Activated T-helper 1 cell treated with anti-CD3 and anti-CD28 coated beads, Interleukin-12 subunit alpha, Interleukin-12 subunit beta, Interleukin-2, Interleukin-4 antibody, amounts not matched to agents 30 ng/mL and 10 ng/mL and 1 ng/mL, durations not matched to agents 14 hours and 24 hours and 36 hours (primary cell): ENCODE data around the gene ATF4. TPM values are rescaled to one million over a fixed set of nuclear protein-coding genes. Genes with fewer than 3 reads are reported as not detected.

Experiments
- DNase-seq: peaks from one replicate; pipeline ENCODE4 v3.0.0; 2021; ENCODE audit warnings: low spot score
- H3K27ac Mint-ChIP-seq: one replicate; pipeline ENCODE4 v1.8.0; 2021; ENCODE audit warnings: mild to moderate bottlenecking, mixed read lengths
- H3K27me3 Mint-ChIP-seq: one replicate; pipeline ENCODE4 v1.8.0; 2022; ENCODE audit warnings: mild to moderate bottlenecking, moderate library complexity, mixed read lengths; ENCODE audit not compliant: insufficient read depth
- H3K36me3 Mint-ChIP-seq: one replicate; pipeline ENCODE4 v1.8.0; 2021; ENCODE audit warnings: low read depth, mixed read lengths
- H3K4me1 Mint-ChIP-seq: one replicate; pipeline ENCODE4 v1.8.0; 2021; ENCODE audit warnings: low read depth, mixed read lengths
- H3K4me3 Mint-ChIP-seq: one replicate; pipeline ENCODE4 v1.8.0; 2021; ENCODE audit warnings: mild to moderate bottlenecking, moderate library complexity, mixed read lengths
- H3K9me3 Mint-ChIP-seq: one replicate; pipeline ENCODE4 v1.8.0; 2021; ENCODE audit warnings: mixed read lengths
- intact Hi-C: fragments of 100-400 bp; cut with micrococcal nuclease; formaldehyde crosslinking; loops from one replicate; pipeline ENCODE4 v1.15.1; 2024
- total RNA-seq: library from RNA; stranded (reverse); gene quantifications from 2 replicates; pipeline ENCODE4 v1.2.3, GENCODE V29; 2022

The ATF4 gene, protein sequence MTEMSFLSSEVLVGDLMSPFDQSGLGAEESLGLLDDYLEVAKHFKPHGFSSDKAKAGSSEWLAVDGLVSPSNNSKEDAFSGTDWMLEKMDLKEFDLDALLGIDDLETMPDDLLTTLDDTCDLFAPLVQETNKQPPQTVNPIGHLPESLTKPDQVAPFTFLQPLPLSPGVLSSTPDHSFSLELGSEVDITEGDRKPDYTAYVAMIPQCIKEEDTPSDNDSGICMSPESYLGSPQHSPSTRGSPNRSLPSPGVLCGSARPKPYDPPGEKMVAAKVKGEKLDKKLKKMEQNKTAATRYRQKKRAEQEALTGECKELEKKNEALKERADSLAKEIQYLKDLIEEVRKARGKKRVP
- 387 and 390 TPM in 2 replicates for total RNA-seq

DNA sequence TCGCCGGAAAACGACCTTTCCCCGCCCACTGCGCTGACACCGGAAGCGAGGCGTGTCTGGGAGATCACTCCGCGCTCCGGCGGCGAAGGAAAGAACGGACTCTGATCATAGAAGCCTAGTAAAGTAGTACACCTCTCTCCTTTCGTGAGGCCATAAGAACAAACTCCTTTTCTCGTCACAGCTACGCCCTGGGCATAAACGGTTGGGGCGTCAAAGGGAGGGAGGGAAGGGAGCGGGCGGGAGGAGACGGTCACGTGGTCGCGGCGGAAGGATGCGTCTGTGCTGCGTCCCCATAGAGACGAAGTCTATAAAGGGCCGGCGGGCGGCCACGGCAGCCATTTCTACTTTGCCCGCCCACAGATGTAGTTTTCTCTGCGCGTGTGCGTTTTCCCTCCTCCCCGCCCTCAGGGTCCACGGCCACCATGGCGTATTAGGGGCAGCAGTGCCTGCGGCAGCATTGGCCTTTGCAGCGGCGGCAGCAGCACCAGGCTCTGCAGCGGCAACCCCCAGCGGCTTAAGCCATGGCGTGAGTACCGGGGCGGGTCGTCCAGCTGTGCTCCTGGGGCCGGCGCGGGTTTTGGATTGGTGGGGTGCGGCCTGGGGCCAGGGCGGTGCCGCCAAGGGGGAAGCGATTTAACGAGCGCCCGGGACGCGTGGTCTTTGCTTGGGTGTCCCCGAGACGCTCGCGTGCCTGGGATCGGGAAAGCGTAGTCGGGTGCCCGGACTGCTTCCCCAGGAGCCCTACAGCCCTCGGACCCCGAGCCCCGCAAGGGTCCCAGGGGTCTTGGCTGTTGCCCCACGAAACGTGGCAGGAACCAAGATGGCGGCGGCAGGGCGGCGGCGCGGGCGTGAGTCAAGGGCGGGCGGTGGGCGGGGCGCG is at the start of gene ATF4:
TSS of gene ATF4 (plus strand) at position 337 of the 880 bp plus-strand sequence. CDS start 884 bp downstream, outside the sequence.
- peaks cover 60% of the 10 kb centered on the region for H3K4me1 Mint-ChIP-seq
- H3K36me3 Mint-ChIP-seq: peaks cover 56% of the 10 kb centered on the region
- H3K9me3 Mint-ChIP-seq: no peaks in the 10 kb centered on the region
- peak; percentile 83 for DNase-seq
- H3K4me3 Mint-ChIP-seq: peak within 1 kb of the TSS; percentile 97
- peaks cover 2% of the 10 kb centered on the region for H3K27me3 Mint-ChIP-seq
- H3K27ac Mint-ChIP-seq: peak within 1 kb of the TSS; percentile 100
- intact Hi-C loops: loop anchor here (1.0 to 5.0 kb wide), 7 partner anchors 12 to 1927 kb away; partner anchors contain the start of genes MIEF1, RPS19BP1, TAB1 and TNRC6B

DNA sequence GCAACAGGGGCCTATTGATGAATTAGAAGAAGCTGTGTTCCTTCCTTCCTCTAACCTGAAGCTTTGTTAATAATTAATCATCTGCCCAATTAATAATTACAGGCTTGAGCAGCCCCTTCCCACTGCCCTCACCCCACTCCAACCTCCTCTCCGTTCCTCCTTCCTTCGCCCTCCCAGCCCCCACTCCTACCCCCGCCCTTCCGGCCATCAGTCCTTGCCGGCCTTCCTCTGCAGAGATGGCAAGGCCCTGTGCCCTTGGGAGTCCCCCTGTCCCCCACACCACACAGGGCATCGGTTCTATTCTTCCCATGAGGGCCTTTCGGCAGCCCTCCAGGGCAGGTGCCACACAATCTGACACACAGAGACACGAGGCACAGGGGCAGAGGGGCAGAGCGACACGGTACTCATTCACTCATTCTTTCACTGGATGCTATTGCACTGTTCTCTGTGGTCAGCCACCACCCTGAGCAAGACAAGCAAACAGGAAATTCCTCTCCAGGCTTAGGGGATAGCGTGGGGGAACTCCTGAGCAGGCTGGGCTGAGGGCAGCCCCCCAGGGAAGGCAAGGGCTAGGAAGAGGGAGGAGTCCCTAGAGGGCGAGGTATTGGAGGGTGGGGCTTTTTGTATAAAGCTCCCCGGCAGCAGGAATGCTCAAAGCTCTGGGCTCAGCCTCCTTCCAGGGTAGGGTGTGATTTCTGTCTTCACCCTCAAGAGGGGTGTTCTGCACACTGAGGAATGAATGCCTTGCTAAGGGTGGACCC is 48.8 kb upstream of the ATF4 start:
- H3K27ac Mint-ChIP-seq: peak overlapping the region; percentile 67
- peak overlapping the region; percentile 52 for H3K4me3 Mint-ChIP-seq

DNA sequence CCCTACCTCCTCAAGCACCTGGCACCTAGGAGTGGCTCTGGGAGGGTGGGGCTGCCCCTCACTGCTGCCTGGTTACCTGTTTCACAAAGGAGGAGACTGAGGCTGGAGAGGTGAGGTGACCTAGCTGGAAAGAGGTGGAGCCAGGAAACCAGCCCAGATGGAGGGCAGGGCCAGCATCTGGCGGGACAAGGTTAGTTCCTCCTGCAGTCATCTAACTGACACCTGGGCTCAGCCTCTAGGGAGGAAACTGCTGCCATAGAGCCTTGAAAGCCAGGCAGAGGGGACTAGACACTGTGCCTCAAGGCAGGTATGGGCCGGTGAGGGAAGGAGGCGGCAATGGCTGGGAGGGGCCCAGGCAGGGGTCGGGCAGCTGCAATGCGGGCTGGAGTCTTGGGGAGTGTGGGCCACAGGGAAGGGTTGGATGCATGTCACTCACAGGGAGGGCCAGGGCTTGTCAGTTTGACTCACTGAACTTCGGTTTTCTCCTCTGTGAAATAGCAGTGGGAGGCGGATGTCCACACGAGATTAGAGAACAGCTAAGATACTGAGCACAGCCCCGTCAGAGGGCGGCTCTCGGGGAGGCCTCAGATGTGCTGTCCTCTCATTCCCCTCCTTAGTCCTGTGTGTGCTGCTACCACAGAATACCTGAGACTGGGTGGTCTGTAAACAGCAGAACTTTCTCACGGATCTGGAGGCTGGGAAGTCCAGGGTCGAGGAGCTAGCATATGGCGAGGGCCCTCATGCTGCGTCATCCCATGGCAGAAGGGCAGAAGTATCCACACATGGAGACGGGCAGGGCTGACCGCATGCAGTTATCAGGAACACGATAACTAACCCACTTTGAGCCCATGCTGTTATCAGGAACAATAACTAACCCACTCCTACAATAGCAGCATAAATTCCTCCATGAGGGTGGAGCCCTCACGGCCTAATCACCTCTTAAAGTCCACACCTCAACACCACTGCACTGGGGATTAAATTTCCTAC is 47.5 kb upstream of the ATF4 start:
- Mint-ChIP-seq H3K4me3 (no peak overlapping the region), H3K27ac (peak overlapping the region; percentile 16), H3K27me3 (no peaks in the 10 kb centered on the region), H3K9me3 (no peaks in the 10 kb centered on the region), H3K4me1 (peaks cover 19% of the 10 kb centered on the region), H3K36me3 (no peaks in the 10 kb centered on the region)
- intact Hi-C loops: no loop called here
- DNase-seq: no peak

More for the DNA sequence above, 48.8 kb upstream of the ATF4 start:
- Mint-ChIP-seq H3K36me3 (no peaks in the 10 kb centered on the region), H3K27me3 (no peaks in the 10 kb centered on the region), H3K9me3 (no peaks in the 10 kb centered on the region), H3K4me1 (peaks cover 28% of the 10 kb centered on the region)
- peak; percentile 27 for DNase-seq
- intact Hi-C loops: no loop called here

DNA sequence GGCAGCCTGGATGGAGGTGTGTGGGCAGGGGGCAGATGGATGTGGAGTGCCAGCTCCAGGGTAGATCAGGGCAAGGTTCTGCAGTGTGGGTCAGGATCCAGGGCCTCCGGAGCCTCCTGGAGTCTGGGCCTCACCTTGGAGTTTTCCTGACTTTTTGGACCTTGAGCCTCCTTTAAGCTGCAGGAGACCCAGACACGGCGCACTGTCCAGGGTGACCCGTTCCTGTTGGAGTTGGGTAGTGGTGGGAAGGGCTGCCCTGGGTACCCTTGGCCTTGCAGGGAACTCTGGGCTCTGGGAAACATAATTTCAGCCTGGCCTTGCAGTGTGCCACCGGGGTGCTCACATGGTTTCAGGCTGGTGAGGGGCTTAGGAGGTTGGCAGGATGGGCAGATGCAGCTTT is 46.5 kb upstream of the ATF4 start:
- no peaks in the 10 kb centered on the region for H3K27me3 Mint-ChIP-seq
- H3K27ac Mint-ChIP-seq: no peak overlapping the region
- no peak overlapping the region for H3K4me3 Mint-ChIP-seq
- H3K36me3 Mint-ChIP-seq: no peaks in the 10 kb centered on the region
- no peak for DNase-seq
- peaks cover 19% of the 10 kb centered on the region for H3K4me1 Mint-ChIP-seq
- no peaks in the 10 kb centered on the region for H3K9me3 Mint-ChIP-seq
- intact Hi-C loops: no loop called here

DNA sequence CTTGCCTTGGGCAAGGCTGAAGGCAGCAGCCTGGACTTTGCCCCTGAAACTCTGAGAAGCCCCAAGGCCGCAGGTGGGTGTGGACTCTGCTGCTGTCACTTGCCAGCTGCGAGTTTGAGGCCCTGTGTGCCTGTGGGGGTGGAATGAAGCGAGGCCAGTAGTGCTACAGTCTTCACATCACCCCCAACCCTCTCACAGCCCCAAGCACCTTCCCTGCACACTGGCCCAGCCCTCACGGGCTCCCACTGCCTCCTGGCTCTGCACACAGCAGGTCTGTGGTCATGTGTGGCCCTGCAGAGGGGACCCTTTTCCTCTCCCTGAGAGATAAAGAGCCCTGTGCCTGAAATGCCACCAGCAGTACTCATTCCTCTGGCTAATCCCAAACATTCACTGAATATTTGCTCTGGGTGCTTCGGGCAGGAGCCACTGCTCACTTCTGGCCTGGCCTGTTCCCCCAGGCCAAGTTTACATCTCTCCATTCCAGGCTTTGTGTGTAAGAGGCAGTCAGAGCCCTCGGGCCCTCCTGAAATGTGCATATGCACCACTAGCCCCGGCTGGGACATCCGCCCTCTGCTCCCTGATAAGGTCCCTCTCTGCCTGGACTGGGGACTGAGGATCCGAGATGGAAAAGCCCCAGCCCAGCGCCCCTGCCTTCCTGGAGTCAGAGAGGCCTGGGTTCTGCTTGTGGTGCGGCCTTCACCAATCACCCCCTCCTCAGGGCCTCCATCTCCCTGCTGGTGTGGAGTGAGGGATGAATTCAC is 45.8 kb upstream of the ATF4 start:
- H3K36me3 Mint-ChIP-seq: no peaks in the 10 kb centered on the region
- intact Hi-C loops: no loop called here
- H3K27ac Mint-ChIP-seq: no peak overlapping the region
- DNase-seq: no peak
- no peaks in the 10 kb centered on the region for H3K9me3 Mint-ChIP-seq
- H3K4me3 Mint-ChIP-seq: no peak overlapping the region
- H3K27me3 Mint-ChIP-seq: no peaks in the 10 kb centered on the region
- peaks cover 19% of the 10 kb centered on the region for H3K4me1 Mint-ChIP-seq

DNA sequence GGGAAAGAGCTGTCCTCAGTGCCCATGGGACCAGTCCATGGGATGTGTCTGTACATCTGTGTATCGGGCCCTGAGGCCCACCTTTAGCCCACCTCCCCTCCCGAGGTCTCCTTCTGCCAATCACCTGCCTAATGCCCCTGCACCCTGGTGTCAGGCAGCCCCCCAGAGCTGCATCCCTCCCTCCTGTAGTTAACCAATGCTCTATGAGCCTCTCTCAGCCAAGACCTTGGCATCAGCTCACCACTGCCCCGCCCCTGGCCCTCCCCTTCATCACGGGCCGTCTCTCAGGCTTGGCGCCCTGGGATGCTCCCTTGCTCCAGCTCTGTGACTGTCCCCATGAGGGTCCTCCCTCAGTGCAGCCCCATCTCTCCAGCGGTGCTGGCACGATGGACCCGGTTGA is 45.0 kb upstream of the ATF4 start:
- DNase-seq: no peak
- Mint-ChIP-seq H3K9me3 (no peaks in the 10 kb centered on the region), H3K36me3 (no peaks in the 10 kb centered on the region), H3K27ac (no peak overlapping the region), H3K4me3 (no peak overlapping the region), H3K4me1 (peaks cover 19% of the 10 kb centered on the region), H3K27me3 (no peaks in the 10 kb centered on the region)
- intact Hi-C loops: no loop called here

DNA sequence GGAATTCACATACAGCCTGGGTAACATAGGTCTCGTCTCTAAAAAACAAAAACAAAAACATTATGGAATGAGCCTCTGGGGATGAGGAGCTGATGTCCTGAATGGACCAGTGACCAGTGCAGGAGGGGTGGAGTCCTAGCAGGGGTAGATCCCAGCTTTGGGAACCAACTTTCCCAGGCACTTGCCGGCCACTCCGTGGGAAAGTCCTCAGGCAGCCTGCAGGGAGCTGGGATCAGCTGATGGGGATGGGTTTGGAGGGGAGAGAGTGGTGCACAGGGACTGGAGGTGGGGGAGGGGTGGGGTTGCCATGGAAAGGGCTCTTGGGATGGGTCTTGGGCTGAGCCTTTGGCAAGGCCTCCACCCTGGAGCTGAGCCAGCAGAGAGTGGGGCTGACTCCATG is 44.5 kb upstream of the ATF4 start:
- peaks cover 19% of the 10 kb centered on the region for H3K4me1 Mint-ChIP-seq
- H3K9me3 Mint-ChIP-seq: no peaks in the 10 kb centered on the region
- H3K27me3 Mint-ChIP-seq: peaks cover 3% of the 10 kb centered on the region
- no peak for DNase-seq
- H3K27ac Mint-ChIP-seq: no peak overlapping the region
- H3K4me3 Mint-ChIP-seq: no peak overlapping the region
- H3K36me3 Mint-ChIP-seq: no peaks in the 10 kb centered on the region
- intact Hi-C loops: no loop called here

DNA sequence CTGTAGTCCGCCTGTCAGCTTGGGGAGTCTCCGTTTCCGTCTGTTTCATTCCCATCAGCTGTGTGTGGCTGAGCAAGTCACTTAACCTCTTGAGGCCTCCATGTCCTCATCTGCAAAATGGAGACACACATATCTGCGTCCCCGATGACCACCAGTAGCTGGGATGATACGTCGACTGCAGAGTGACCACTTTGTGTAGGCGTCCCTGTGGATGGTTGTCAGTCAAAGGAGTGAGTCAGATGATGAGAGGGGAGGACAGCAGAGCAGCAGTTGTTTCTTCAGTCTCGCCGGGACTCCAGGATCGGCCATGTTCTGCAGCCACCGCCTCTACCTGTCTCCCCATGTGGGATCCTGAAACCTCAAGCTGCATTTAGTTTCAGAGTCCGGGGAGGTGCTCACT is 43.7 kb upstream of the ATF4 start:
- H3K27me3 Mint-ChIP-seq: peaks cover 3% of the 10 kb centered on the region
- H3K9me3 Mint-ChIP-seq: no peaks in the 10 kb centered on the region
- H3K4me3 Mint-ChIP-seq: no peak overlapping the region
- H3K36me3 Mint-ChIP-seq: no peaks in the 10 kb centered on the region
- H3K27ac Mint-ChIP-seq: no peak overlapping the region
- peaks cover 15% of the 10 kb centered on the region for H3K4me1 Mint-ChIP-seq
- no peak for DNase-seq
- intact Hi-C loops: no loop called here

DNA sequence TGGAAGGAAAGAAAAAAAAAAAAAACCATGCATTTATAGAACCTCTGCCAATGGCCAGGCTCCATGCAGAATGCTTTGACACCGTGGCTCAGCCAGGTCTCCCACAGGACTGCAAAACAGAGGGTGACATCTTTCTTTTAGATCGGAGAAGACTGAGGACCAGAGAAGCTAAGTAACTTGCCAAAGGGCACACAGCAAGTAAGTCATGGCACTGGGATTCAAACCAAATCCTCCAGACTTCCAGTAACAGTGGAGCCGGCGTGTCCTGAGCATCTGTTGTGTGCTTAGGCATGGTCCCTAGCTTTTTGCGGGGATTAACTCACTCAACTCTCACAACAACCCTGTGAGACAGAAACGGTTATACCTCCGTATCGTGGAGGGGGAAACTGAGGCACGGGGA is 42.8 kb upstream of the ATF4 start:
- Mint-ChIP-seq H3K27me3 (peaks cover 3% of the 10 kb centered on the region), H3K36me3 (no peaks in the 10 kb centered on the region), H3K4me3 (no peak overlapping the region), H3K27ac (no peak overlapping the region), H3K4me1 (peaks cover 6% of the 10 kb centered on the region), H3K9me3 (no peaks in the 10 kb centered on the region)
- no peak for DNase-seq
- intact Hi-C loops: no loop called here

DNA sequence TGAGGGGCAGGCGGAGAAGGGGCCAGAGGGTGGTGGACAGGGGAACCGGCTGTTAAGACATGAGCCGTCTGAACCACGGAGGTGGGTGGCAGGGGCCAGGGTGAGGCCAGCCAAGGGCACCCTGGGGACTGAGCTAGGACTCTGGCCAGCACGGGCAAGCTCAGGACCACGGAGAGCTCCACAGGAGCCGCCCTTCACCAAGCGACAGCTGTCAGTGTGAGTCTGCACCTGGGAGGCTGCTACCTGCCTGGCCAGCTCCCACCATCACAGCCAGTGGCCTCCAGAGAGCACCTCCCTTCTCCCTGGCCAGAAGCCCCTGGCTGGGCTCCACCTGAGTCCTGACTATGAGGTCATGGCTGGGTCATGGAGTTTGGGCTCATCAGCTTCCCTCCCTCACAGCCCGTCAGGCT is 41.9 kb upstream of the ATF4 start:
- no peaks in the 10 kb centered on the region for H3K9me3 Mint-ChIP-seq
- intact Hi-C loops: no loop called here
- DNase-seq: peak; percentile 14
- no peak overlapping the region for H3K27ac Mint-ChIP-seq
- H3K27me3 Mint-ChIP-seq: peaks cover 3% of the 10 kb centered on the region
- H3K36me3 Mint-ChIP-seq: no peaks in the 10 kb centered on the region
- no peak overlapping the region for H3K4me3 Mint-ChIP-seq
- no peaks in the 10 kb centered on the region for H3K4me1 Mint-ChIP-seq

DNA sequence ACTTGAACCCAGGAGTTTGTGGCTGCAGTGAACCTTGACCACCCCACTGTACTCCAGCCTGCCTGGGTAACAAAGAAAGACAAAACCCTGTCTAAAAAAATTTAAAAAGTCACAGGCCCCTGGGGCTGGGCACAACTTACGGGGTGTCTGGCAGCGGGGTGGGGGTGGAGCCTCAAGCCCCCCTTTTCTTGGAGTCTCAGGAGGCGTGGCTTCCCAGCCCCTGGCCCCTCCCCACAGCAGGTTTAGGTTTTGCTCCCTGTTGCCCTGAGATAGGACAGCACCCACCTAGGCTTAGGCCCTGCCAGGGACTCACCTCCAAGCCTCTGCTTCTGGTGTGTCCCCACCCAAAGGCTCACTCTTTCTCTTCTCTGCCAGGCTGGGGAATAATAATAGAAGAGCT is 41.1 kb upstream of the ATF4 start:
- no peaks in the 10 kb centered on the region for H3K36me3 Mint-ChIP-seq
- no peaks in the 10 kb centered on the region for H3K4me1 Mint-ChIP-seq
- H3K27me3 Mint-ChIP-seq: peaks cover 3% of the 10 kb centered on the region
- H3K9me3 Mint-ChIP-seq: no peaks in the 10 kb centered on the region
- intact Hi-C loops: no loop called here
- no peak overlapping the region for H3K27ac Mint-ChIP-seq
- no peak overlapping the region for H3K4me3 Mint-ChIP-seq
- no peak for DNase-seq
